GM21381 (cell line): ENCODE measurements around the gene TCEA2.

Source experiments
- ATAC-seq: cut with Tn5 transposase; IDR thresholded peaks from one replicate; pipeline ENCODE4 v1.9.1; 2021; ENCODE audit warnings: mild to moderate bottlenecking, moderate library complexity; ENCODE audit not compliant: unreplicated experiment

Gene TCEA2

DNA sequence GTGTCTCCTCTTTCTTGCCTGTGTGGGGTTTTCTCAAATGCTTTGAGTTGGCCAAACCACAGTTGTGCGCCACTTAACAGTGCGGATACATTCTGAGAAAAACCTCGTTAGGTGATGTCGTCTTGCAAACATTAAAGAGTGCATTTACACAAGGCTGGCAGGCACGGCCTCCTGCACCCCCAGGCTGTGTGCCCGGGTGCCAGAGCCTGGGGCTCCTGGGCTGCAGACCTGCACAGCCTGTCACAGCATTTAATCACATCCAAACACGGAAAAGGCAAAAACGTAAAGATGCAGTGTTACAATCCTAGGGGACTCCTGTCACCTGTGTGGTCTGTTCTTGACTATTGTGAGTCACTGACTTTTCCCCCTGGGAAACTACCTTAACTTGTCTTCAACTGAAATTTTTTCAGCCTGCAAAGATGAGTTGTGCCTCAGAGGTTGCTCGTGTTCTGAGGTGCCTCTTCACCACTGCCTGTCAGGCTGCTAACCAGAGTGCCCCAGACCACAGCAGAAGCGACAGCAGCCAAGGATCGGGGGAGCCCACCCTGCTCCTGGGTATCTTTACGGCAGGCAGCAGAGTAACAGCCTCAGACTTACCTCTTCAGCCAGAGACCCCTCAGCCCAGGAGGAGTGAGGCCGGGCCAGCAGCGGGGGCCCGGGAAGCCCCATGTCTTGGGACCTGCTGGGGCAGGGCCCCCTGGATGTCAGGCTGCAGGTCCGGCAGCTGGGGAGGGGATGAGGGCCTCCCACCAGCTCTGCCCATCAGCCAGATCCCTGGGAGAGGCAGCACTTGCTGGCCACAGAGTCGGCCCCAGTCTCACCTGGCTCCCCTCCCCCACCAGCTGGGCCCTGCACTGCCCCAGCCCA, 27.7 kb upstream of the TCEA2 start:
- ATAC-seq, result no peak

DNA sequence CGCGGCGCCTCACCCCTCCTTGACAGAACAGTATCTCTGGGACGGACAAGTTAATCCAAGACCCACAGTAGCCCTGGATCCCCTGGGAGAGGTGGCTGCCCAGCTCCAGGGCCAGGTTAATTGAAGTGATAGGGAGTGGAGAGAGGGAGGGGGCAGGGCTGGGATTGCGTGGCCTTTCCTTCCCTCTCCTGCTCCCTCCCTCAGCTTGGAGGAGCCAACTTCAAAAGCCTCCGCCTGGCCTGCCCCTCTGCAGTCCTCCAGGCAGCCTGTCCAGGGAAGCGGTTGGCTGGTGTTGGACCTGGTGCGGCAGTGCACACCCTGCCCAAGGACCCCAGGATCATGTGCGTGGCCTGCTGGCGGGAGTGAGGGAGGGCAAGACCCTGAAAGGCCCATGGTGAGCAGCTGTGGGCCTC, 27.1 kb upstream of the TCEA2 start, which contains the start of gene C20orf204:
Gene C20orf204, plus strand, starts transcription at position 250 of the 413 bp plus-strand sequence. Its CDS starts 142 bp downstream, at position 392.
- ATAC-seq, result no peak

- ATAC-seq, result no peak
Measured at GRCh38 chr20:64036346-64037198, 26.4 kb upstream of the TCEA2 start.

DNA sequence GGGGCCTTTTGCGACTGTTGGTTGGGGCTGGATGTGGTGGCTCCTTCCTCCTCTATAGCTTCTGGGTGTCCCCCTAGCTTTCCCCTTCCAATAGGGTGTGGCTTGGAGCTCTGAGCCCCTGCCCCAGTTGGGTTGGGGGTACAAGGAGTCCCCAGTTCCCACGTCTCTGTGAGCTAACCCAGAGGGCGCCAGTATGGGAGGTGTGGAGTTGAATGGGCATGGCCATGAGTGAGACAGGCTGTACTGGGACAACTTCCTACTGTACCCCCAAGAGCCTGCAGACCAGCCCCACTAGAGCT, 25.9 kb upstream of the TCEA2 start:
- ATAC-seq, result no peak

DNA sequence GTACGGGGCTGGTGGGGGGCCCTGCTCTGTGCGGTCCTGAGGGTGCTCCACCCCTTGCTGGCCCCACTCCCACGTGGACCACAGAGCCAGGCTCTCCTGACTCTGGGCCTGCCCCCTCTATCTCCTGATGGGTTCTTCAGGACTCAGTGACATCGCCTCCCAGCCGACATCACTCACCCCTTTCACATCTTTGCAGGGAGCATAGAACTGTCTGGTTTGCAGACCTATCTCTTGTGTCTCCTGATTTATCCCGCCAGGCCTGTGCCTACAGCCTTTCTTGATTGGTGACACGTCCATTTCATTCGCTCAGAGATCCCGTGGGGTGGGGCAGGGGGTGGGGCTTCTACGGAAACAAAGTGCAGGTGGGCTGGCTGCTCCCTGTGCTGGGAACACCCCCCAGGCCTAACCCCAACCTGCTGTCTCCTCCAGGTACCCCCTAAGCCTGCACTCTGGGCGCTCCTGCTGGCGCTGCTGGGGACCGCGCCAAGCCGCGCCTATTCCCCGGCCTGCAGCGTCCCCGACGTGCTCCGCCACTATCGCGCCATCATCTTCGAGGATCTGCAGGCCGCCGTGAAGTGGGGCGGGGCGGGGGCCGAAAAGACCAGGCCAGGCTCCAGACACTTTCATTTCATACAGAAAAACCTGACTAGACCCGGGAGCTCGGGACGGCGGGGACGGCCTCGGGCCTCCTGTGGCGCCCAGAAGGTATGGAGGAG, 25.3 kb upstream of the TCEA2 start:
- ATAC-seq, result no peak

DNA sequence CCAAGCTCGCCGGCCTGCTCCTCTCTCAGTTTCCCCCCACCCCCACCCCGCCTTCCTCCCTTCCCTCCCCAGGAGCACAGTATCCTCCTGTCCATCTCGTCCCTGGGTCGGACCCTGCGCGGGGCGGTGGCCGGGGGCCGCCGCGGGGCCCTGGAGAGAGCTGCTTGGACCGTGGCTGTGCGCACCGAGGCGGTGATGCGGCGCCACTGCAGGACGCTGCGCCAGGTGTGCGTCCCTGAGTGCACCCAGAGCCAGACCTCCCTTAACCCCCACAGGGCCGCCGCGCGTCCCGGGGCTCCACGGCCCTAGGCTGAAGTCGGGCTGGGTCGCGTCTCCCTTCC, 24.8 kb upstream of the TCEA2 start:
- ATAC-seq, result peak; percentile 32

GRCh38 chr20:64038565-64039292, 24.3 kb upstream of the TCEA2 start:
- ATAC-seq, result peak; percentile 58

- ATAC-seq, result no peak
Measured at GRCh38 chr20:64039293-64040160, 23.5 kb upstream of the TCEA2 start.

DNA sequence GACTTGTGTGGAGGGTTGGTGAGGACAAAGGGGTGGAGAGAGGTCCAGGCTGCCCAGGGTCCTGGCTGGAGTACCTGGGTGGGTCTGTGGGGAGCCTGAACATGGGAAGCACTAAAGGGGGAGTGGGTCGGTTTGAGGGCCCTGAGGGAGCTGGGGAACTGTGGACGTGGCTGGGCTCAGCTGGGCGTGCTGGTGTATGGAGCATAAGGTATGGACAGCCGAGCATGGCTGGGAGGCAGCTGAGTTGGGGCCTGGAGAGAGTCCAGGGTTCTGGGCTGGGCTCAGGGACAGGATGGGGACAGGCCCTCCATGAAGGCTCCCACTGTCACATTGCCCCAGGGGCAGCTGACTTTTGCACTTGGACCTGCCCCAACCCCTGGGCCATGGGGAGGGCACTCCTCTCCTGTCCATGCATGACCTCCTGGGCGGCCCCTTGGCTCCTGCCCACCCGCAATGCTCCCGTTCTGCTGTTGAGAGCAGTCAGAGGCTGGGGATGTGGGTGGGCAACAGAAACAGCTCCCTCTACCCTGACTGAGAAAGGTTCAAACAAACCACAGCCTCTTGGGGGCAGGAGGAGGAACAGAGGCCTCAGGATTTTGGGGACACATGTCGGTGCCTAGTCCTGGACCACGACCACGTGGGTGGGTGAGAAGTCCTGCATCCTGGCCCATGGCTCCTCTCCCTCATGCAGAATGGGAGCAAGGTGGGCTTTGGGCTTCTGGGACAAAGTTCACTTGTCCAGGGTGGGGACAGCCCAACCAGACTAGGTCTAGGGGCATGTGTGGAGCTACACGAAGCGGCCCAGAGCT, 22.6 kb upstream of the TCEA2 start:
- no peak for ATAC-seq

DNA sequence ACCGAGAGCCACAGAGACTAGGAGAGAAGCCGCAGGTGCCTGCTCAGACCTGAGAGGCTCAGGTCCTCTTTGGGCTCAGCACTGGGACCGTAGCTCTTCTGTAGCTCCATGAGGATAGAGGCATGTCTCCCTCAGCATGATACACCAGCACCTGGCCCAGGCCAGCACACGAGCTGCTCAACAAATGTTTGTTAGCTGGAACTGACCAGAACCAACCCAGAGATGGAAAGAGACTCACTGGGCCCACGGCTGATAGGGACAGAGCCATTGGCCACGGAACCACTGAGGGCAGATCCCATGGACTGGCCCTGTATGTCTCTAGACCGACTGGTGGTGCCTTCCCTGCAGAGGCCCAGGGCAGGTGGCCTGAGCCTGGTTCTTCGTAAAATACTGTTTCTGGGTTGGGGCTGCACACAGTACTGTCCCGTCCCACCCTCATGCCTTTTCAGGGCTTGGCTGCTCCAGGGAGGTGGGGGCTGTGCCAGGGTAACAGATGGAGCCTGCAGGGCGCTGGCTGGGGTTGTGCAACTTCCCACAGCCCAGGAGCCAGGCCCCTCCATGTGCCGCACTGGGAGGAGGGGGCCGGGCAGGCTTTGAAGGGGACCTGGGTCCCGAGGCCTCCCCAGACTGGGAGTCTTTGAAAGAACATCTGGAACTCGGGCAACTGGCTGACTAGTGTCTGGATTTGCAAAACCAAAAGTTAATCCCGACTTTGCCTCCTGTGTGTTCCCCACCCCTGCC, 21.8 kb upstream of the TCEA2 start:
- ATAC-seq, result no peak

GRCh38 chr20:64041781-64042053, 21.3 kb upstream of the TCEA2 start:
- no peak for ATAC-seq

DNA sequence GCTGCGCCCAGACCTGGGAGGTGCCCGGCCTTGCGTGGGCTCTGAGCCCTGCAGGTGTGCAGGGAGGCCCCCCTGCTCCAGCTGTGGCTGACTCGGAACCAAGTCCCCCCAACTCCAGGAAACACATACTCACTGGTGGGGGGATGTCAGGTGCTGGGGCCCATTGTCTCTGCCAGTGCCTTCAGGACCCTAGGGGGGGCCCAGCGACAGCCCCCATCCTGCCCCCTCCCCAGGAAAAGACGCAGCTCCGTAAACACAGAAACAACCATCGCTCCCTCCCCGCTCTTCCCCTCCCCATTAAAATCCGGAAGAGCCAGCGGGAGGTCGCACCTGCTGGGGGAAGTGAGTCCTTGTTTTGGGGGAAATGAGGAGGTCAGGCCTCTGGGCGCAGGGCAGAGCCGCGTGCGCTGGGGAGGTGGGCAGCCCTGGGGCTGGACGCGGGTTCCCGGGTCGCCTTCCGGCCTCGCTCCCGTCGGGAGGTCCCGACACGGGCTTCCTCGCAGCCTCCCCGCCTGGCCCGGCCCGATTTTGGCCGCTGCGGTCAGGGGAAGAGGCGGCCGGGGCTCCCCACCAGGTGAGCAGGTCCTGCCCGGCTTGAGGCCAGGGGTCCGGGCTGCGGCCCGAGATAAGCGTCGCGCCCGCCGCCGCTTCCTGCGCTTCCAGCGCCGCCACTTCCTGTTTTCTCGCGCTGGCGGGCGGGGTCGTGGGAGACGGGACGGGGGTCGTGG, 20.8 kb upstream of the TCEA2 start:
- no peak for ATAC-seq

DNA sequence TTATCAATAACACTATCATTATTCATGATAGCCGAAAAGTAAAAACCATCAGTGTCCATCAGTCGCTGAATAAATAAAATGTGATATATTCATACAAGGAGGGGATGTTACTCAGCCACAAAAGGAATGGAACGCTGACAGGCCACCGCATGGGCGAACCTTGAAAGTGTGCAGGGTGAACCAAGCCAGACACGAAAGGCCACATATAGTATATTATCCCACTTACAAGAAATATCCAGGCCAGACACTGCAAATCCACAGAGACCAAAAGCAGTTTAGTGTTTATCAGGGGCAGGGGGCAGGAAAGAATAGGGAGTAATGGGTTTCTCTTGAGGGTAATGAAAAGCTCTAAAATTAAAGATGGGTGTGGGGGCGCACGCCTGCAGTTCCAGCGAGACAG, 19.2 kb upstream of the TCEA2 start:
- no peak for ATAC-seq

- no peak for ATAC-seq
Measured at GRCh38 chr20:64044484-64045247, 18.3 kb upstream of the TCEA2 start.

DNA sequence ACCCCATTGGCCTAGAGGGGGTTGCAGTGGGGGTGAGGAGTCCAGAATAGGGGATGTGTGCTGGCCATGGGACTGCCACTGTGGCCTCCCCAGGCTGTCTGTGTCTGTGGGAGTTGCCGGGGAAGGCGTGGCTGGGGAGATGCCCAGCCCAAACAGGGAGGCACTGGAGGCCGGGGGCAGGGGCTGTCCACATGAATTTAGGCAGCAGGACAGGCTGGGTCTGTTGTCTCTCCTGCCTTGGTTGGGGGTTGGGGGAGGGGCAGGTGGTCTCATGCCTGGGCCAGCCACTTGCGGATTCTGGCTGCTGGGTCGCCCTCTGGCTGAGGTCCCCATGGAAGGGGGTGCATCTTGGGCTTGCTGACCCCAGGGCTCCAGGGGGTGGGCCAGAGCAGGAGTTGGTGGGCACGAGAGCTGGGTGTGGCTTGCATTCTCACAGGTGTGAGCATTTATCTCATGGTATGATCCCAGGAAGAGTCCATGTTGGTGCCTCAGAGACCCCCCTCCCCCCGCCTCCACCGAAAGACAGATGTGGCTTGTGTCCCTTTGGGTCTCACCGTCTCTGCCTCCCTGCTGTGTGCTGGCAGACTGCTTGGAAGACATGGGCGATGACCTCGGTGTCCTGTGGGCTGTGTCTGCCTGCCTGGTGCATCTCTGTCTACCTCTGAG, 17.5 kb upstream of the TCEA2 start:
- ATAC-seq, result no peak

GRCh38 chr20:64047046-64047389, 16.0 kb upstream of the TCEA2 start:
- ATAC-seq, result no peak

- no peak for ATAC-seq
Measured at GRCh38 chr20:64047968-64048401, 15.0 kb upstream of the TCEA2 start.
